T-helper 22 cell (primary cell): ENCODE results near the gene BTBD2.
"Not testable (repeated sequence)": the region's sequence is repeated elsewhere in the genome, so short reads cannot be mapped to it uniquely, and the experiment has no call there.

Source experiments
- DNase-seq: peaks from one replicate; pipeline ENCODE4 v3.0.0-alpha.2; 2020; ENCODE audit warnings: low read depth

BTBD2 gene

GRCh38 chr19:2014131-2014571 lies 1.4 kb downstream of the BTBD2 start:
- no peak for DNase-seq

GRCh38 chr19:2013683-2013961 lies 1.9 kb downstream of the BTBD2 start:
- DNase-seq = no peak

- DNase-seq = no peak
Observed at GRCh38 chr19:2012941-2013682, 2.4 kb downstream of the BTBD2 start.

- DNase-seq = no peak
Observed at GRCh38 chr19:2011169-2011568, 4.3 kb downstream of the BTBD2 start.

- no peak for DNase-seq
Observed at GRCh38 chr19:2010135-2010668, 5.3 kb downstream of the BTBD2 start.

GRCh38 chr19:2003874-2004273 lies 11.6 kb downstream of the BTBD2 start:
- DNase-seq = no peak

GRCh38 chr19:1999856-2000515 lies 15.5 kb downstream of the BTBD2 start:
- no peak for DNase-seq

- no peak for DNase-seq
Observed at GRCh38 chr19:1998712-1999708, 16.5 kb downstream of the BTBD2 start.

GRCh38 chr19:1997353-1998233 lies 17.9 kb downstream of the BTBD2 start:
- DNase-seq = no peak

GRCh38 chr19:1992759-1993260 lies 22.7 kb downstream of the BTBD2 start:
- DNase-seq = no peak

GRCh38 chr19:1991018-1991913 lies 24.2 kb downstream of the BTBD2 start:
- DNase-seq = no peak

- DNase-seq = no peak
Observed at GRCh38 chr19:1990230-1991017, 25.1 kb downstream of the BTBD2 start.

- DNase-seq = no peak
Observed at GRCh38 chr19:1989513-1990229, 25.8 kb downstream of the BTBD2 start.

- DNase-seq = not testable (repeated sequence)
Observed at GRCh38 chr19:1988464-1988863, 27.1 kb downstream of the BTBD2 start.

GRCh38 chr19:1987197-1988187 lies 28.0 kb downstream of the BTBD2 start:
- no peak for DNase-seq

GRCh38 chr19:1986357-1987162 lies 29.0 kb downstream of the BTBD2 start:
- DNase-seq = no peak
